CD8-positive, alpha-beta memory T cell (primary cell): Measurements from ENCODE around the gene CFAP52. TPM values are rescaled to one million over a fixed set of nuclear protein-coding genes. Genes with fewer than 3 reads are reported as not detected.
"Not testable (repeated sequence)": the region's sequence is repeated elsewhere in the genome, so short reads cannot be mapped to it uniquely, and the experiment has no call there.

Source experiments
- CTCF ChIA-PET: fragments of 350-600 bp; sonication (Branson Sonifier 250); formaldehyde crosslinking; loops from one replicate; lab custom pipeline; 2021; ENCODE audit warnings: antibody characterized with exemption; lab: Charles Lee
- POLR2A ChIA-PET: fragments of 350-600 bp; sonication (Branson Sonifier 250); formaldehyde crosslinking; loops from one replicate; lab custom pipeline; 2021; ENCODE audit warnings: antibody characterized with exemption; lab: Charles Lee
- DNase-seq, 5 donors: peaks; one replicate each; pipeline versions ENCODE4 v3.0.0 to v3.0.0-alpha.2; 2020 to 2022; ENCODE audit warnings: mixed read lengths in 1 of 5
- H3K27ac ChIP-seq: one replicate; pipeline ENCODE4 v1.7.0; 2013; ENCODE audit warnings: low read depth, mild to moderate bottlenecking, low read length, moderate library complexity
- H3K27me3 ChIP-seq: 2 replicates; pipeline ENCODE4 v1.7.0; 2013; ENCODE audit warnings: low read length, mild to moderate bottlenecking; ENCODE audit not compliant: insufficient read depth, poor library complexity, severe bottlenecking
- H3K36me3 ChIP-seq: 2 replicates; pipeline ENCODE4 v1.7.0; 2013; ENCODE audit warnings: mild to moderate bottlenecking, low read length, moderate library complexity; ENCODE audit not compliant: insufficient read depth
- H3K4me1 ChIP-seq: 2 replicates; pipeline ENCODE4 v1.7.0; 2013; ENCODE audit warnings: mild to moderate bottlenecking, low read length, moderate library complexity; ENCODE audit not compliant: insufficient read depth
- H3K4me3 ChIP-seq: 2 replicates; pipeline ENCODE4 v1.7.0; 2013; ENCODE audit warnings: mild to moderate bottlenecking, low read length
- H3K9me3 ChIP-seq: 2 replicates; pipeline ENCODE4 v1.7.0; 2013; ENCODE audit warnings: mild to moderate bottlenecking, low read length
- H3K27ac Mint-ChIP-seq, 8 donors: one replicate each; pipeline ENCODE4 v1.8.0; 2020 to 2021; ENCODE audit warnings: mixed read lengths in 8 of 8, mild to moderate bottlenecking in 6 of 8, inconsistent platforms in 3 of 8, moderate library complexity in 3 of 8
- H3K27me3 Mint-ChIP-seq, 2 donors: one replicate each; pipeline ENCODE4 v1.8.0; 2020 to 2021; ENCODE audit warnings: mixed read lengths in 2 of 2, mild to moderate bottlenecking in 1 of 2, moderate library complexity in 1 of 2
- H3K36me3 Mint-ChIP-seq, 3 donors: one replicate each; pipeline ENCODE4 v1.8.0; 2020 to 2021; ENCODE audit warnings: mixed read lengths in 3 of 3, inconsistent platforms in 1 of 3, mild to moderate bottlenecking in 1 of 3
- H3K4me1 Mint-ChIP-seq, 3 donors: one replicate each; pipeline ENCODE4 v1.8.0; 2020 to 2021; ENCODE audit warnings: mixed read lengths in 3 of 3, inconsistent platforms in 1 of 3, mild to moderate bottlenecking in 1 of 3
- H3K4me3 Mint-ChIP-seq, 7 donors: one replicate each; pipeline ENCODE4 v1.8.0; 2020 to 2021; ENCODE audit warnings: mixed read lengths in 7 of 7, mild to moderate bottlenecking in 6 of 7, moderate library complexity in 4 of 7, inconsistent platforms in 2 of 7
- H3K9me3 Mint-ChIP-seq, 5 donors: one replicate each; pipeline ENCODE4 v1.8.0; 2020 to 2022; ENCODE audit warnings: mixed read lengths in 5 of 5, mild to moderate bottlenecking in 3 of 5, moderate library complexity in 2 of 5, inconsistent platforms in 1 of 5
- polyA plus RNA-seq: library from polyadenylated mRNA; unstranded; fragments of 300-500 nt; fragmentation: Illumina TruSeq; gene quantifications from one replicate; pipeline ENCODE4 v1.2.3, GENCODE V29; 2021
- total RNA-seq, 2 experiments: library from RNA; stranded (reverse); gene quantifications; one replicate each; pipeline ENCODE4 v1.2.3, GENCODE V29; 2021

The CFAP52 gene
- total and polyA plus RNA-seq, 3 experiments from 2014 or later: not detected

DNA sequence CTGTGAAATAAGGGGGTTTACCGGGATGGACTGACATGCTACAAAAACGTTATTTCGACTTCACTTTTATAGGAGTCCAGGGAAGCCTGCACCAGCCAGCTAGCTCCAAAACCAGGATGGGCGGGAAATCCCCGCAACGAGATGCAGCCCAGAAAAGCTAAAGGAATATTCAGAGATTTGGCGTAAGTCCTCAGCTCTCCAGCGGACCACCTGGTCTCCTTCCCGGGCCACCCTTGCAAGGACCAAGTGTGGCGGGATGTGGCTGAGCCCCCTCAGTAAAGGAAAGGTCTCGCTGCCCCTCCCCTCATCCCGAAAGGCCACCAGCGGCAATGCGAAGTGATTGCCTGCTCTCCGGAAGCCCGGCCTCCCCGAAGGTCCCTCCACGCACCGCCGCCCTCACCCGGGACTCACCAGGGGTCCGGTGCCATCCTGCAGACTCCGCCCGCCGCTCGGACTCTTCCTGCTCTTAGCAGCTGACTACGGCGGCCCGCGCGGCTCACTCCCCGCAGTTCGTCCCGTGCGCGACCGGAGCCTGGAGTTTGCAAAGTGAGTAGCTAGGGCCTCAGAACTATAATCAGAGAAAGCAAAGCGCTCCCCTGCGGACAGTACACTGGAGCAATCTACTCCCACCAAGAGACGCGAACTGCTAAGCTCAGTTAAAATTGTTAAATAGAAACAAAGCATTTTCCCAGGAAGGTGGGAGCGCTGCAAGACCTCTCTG lies 901 bp upstream of the CFAP52 start, which contains the start of gene STX8:
STX8 (minus strand) TSS at position 440 of the 721 bp plus-strand sequence; CDS start at position 428, 12 bp downstream.
- Histone ChIP-seq H3K4me1 (peaks cover 12% of the 10 kb centered on the region), H3K4me3 (peak within 1 kb of the TSS; percentile 91), H3K27me3 (no peaks in the 10 kb centered on the region), H3K9me3 (no peaks in the 10 kb centered on the region), H3K36me3 (no peaks in the 10 kb centered on the region), H3K27ac (peak within 1 kb of the TSS; percentile 55)
- peaks cover 0 to 12% (median 0%) of the 10 kb centered on the region in 3 donors for H3K36me3 Mint-ChIP-seq
- H3K27me3 Mint-ChIP-seq: peaks cover 0 to 2% of the 10 kb centered on the region in 2 donors
- no peaks in the 10 kb centered on the region for H3K9me3 Mint-ChIP-seq
- peak within 1 kb of the TSS; percentile 98 to 100 (median 99) for H3K4me3 Mint-ChIP-seq
- ChIA-PET CTCF (interaction anchor here (1.1 to 1.9 kb wide), 3 partner anchors 10 to 21 kb away, joined by 3 to 6 read pairs (median 3); no protein-coding TSS in a partner anchor), POLR2A (interaction anchor here (0.6 kb wide), 1 partner anchor 13 kb away, joined by 3 read pairs; no protein-coding TSS in a partner anchor)
- DNase-seq: peak; percentile 62 to 85 (median 68)
- H3K27ac Mint-ChIP-seq: peak within 1 kb of the TSS; percentile 84 to 96 (median 88)
- peaks cover 31 to 52% (median 52%) of the 10 kb centered on the region in 3 donors for H3K4me1 Mint-ChIP-seq

DNA sequence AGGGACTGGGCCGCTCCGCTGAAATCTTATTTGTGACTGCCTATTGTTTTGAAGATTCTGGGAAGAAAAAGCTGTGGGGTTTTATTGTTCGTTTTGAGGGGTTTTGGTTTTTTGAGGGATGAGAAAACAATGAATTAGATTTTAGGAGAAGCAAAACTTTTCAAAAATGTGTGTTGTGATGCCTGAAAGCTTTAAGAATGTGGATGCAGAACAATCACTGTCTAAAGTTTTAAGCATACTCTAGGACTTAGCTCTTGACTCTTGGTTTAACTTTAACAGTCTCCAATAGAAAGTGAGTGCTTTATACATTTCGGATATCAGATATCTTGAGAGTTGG lies 899 bp downstream of the CFAP52 start:
- peak overlapping the region in 3 of 8 donors; percentile 34 to 85 (median 51) for H3K27ac Mint-ChIP-seq
- Histone ChIP-seq H3K9me3 (no peaks in the 10 kb centered on the region), H3K36me3 (no peaks in the 10 kb centered on the region), H3K27me3 (no peaks in the 10 kb centered on the region), H3K27ac (no peak overlapping the region), H3K4me1 (peaks cover 12% of the 10 kb centered on the region), H3K4me3 (no peak overlapping the region)
- CTCF ChIA-PET: interaction anchor here (0.7 to 1.5 kb wide), 3 partner anchors 10 to 88 kb away, joined by 3 to 4 read pairs (median 3); no protein-coding TSS in a partner anchor
- H3K36me3 Mint-ChIP-seq: peaks cover 0 to 10% (median 0%) of the 10 kb centered on the region in 3 donors
- H3K9me3 Mint-ChIP-seq: no peaks in the 10 kb centered on the region
- H3K4me1 Mint-ChIP-seq: peaks cover 28 to 46% (median 42%) of the 10 kb centered on the region in 3 donors
- DNase-seq: no peak
- POLR2A ChIA-PET: no interaction called here
- peak overlapping the region; percentile 98 to 100 (median 99) for H3K4me3 Mint-ChIP-seq
- peaks cover 0 to 2% of the 10 kb centered on the region in 2 donors for H3K27me3 Mint-ChIP-seq

GRCh38 chr17:9587969-9588656 lies 11.7 kb downstream of the CFAP52 start:
- H3K9me3 ChIP-seq: no peaks in the 10 kb centered on the region
- ChIA-PET CTCF (no interaction called here), POLR2A (no interaction called here)
- peaks cover 0 to 6% (median 0%) of the 10 kb centered on the region in 5 donors for H3K9me3 Mint-ChIP-seq
- no peak for DNase-seq
- no peak overlapping the region for H3K27ac ChIP-seq
- H3K4me1 ChIP-seq: no peaks in the 10 kb centered on the region
- H3K27me3 ChIP-seq: no peaks in the 10 kb centered on the region
- H3K27ac Mint-ChIP-seq: no peak overlapping the region
- H3K4me3 ChIP-seq: no peak overlapping the region
- H3K4me1 Mint-ChIP-seq: peaks cover 0 to 8% (median 5%) of the 10 kb centered on the region in 3 donors
- peaks cover 0 to 8% (median 0%) of the 10 kb centered on the region in 3 donors for H3K36me3 Mint-ChIP-seq
- no peaks in the 10 kb centered on the region for H3K36me3 ChIP-seq
- H3K4me3 Mint-ChIP-seq: no peak overlapping the region
- peaks cover 0 to 2% of the 10 kb centered on the region in 2 donors for H3K27me3 Mint-ChIP-seq

DNA sequence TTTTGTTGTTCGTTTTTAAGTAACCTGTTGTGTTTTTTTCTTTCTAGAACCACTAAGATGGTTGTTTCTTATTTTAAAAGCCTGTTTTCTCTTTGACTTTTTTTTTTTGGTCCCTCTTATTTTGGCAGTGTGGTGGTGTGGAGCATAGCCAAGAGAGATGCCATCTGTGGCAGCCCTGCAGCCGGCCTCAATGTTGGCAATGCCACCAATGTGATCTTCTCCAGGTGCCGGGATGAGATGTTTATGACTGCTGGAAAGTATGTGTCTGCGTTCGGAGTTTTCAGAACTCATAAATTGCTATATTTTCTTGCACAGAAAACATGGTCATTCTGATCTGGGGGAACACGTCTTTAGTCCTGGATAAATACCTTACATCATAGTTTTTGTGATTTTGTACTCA lies 17.6 kb downstream of the CFAP52 start:
- Mint-ChIP-seq H3K4me1 (no peaks in the 10 kb centered on the region), H3K27ac (no peak overlapping the region)
- POLR2A ChIA-PET: no interaction called here

GRCh38 chr17:9597638-9598037 lies 21.2 kb downstream of the CFAP52 start:
- CTCF ChIA-PET, H3K4me1 Mint-ChIP-seq, H3K27me3 ChIP-seq, POLR2A ChIA-PET, H3K4me3 Mint-ChIP-seq, H3K36me3 ChIP-seq, H3K27ac Mint-ChIP-seq, H3K9me3 Mint-ChIP-seq, H3K27ac ChIP-seq, H3K36me3 Mint-ChIP-seq, H3K4me3 ChIP-seq, DNase-seq, H3K9me3 ChIP-seq, H3K4me1 ChIP-seq: not testable (repeated sequence)
- peaks cover 21 to 22% of the 10 kb centered on the region in 2 donors for H3K27me3 Mint-ChIP-seq

More for the DNA sequence above, 17.6 kb downstream of the CFAP52 start:
- Histone ChIP-seq H3K27me3 (no peaks in the 10 kb centered on the region), H3K27ac (no peak overlapping the region), H3K4me3 (no peak overlapping the region), H3K9me3 (no peaks in the 10 kb centered on the region), H3K4me1 (no peaks in the 10 kb centered on the region), H3K36me3 (no peaks in the 10 kb centered on the region)
- DNase-seq: no peak
- no peaks in the 10 kb centered on the region for H3K9me3 Mint-ChIP-seq
- CTCF ChIA-PET: no interaction called here
- no peak overlapping the region for H3K4me3 Mint-ChIP-seq
- peaks cover 15 to 18% of the 10 kb centered on the region in 2 donors for H3K27me3 Mint-ChIP-seq
- H3K36me3 Mint-ChIP-seq: peaks cover 0 to 6% (median 0%) of the 10 kb centered on the region in 3 donors

GRCh38 chr17:9598661-9599060 lies 22.2 kb downstream of the CFAP52 start:
- H3K27me3 ChIP-seq: no peaks in the 10 kb centered on the region
- Mint-ChIP-seq H3K4me3 (no peak overlapping the region), H3K9me3 (peaks cover 0 to 2% (median 0%) of the 10 kb centered on the region in 5 donors), H3K4me1 (no peaks in the 10 kb centered on the region), H3K27ac (no peak overlapping the region), H3K36me3 (peaks cover 0 to 6% (median 0%) of the 10 kb centered on the region in 3 donors), H3K27me3 (peaks cover 26 to 27% of the 10 kb centered on the region in 2 donors)
- CTCF ChIA-PET: no interaction called here
- H3K9me3 ChIP-seq: no peaks in the 10 kb centered on the region
- POLR2A ChIA-PET: no interaction called here
- H3K4me1 ChIP-seq: no peaks in the 10 kb centered on the region
- H3K27ac ChIP-seq: no peak overlapping the region
- H3K4me3 ChIP-seq: no peak overlapping the region
- no peak for DNase-seq
- H3K36me3 ChIP-seq: no peaks in the 10 kb centered on the region

- POLR2A ChIA-PET, H3K9me3 ChIP-seq, H3K27ac Mint-ChIP-seq, H3K27me3 ChIP-seq, H3K27ac ChIP-seq, H3K4me1 Mint-ChIP-seq, H3K36me3 Mint-ChIP-seq, H3K36me3 ChIP-seq, H3K9me3 Mint-ChIP-seq, DNase-seq, CTCF ChIA-PET, H3K4me1 ChIP-seq, H3K4me3 ChIP-seq, H3K4me3 Mint-ChIP-seq: not testable (repeated sequence)
- H3K27me3 Mint-ChIP-seq: peaks cover 17 to 26% of the 10 kb centered on the region in 2 donors
These were observed 28.1 kb downstream of the CFAP52 start for GRCh38 chr17:9604583-9604982.

GRCh38 chr17:9606453-9606852 lies 30.0 kb downstream of the CFAP52 start:
- no peak overlapping the region for H3K27ac ChIP-seq
- CTCF ChIA-PET: no interaction called here
- no peaks in the 10 kb centered on the region for H3K36me3 Mint-ChIP-seq

More at GRCh38 chr17:9606453-9606852, 30.0 kb downstream of the CFAP52 start:
- Mint-ChIP-seq H3K4me3 (no peak overlapping the region), H3K27ac (no peak overlapping the region), H3K27me3 (peaks cover 13 to 23% of the 10 kb centered on the region in 2 donors), H3K9me3 (no peaks in the 10 kb centered on the region), H3K4me1 (no peaks in the 10 kb centered on the region)
- POLR2A ChIA-PET: no interaction called here
- Histone ChIP-seq H3K4me3 (no peak overlapping the region), H3K9me3 (no peaks in the 10 kb centered on the region), H3K36me3 (no peaks in the 10 kb centered on the region), H3K27me3 (no peaks in the 10 kb centered on the region), H3K4me1 (no peaks in the 10 kb centered on the region)
- no peak for DNase-seq
